ENCODE measurements around the gene BTBD17. TPM values are rescaled to one million over a fixed set of nuclear protein-coding genes. Genes with fewer than 3 reads are reported as not detected.

The BTBD17 gene
- polyA plus RNA-seq, 1 of the 3 experiments (the other 2 are of a cell fraction) = not detected

GRCh38 chr17:74408815-74409214 is 47.1 kb upstream of the BTBD17 start:
- H3K4me1 ChIP-seq (ENCODE audit: control insufficient read depth in 1 of 2, insufficient read depth in 2 of 2, low read depth in 1 of 2, low read length in 1 of 2) = peaks cover 0 to under 1% of the 10 kb centered on the region in 2 experiments; a peak in 1 of 4 replicates
- POLR2A ChIA-PET = no interaction called here

GRCh38 chr17:74408262-74408661 is 46.6 kb upstream of the BTBD17 start:
- ChIA-PET CTCF (interaction anchor here (1.0 to 2.4 kb wide), 6 partner anchors 10 to 109 kb away, joined by 3 to 11 read pairs (median 4); no protein-coding TSS in a partner anchor), POLR2A (no interaction called here)
- Histone ChIP-seq H4K20me1 (ENCODE audit: insufficient read depth) (no peaks in the 10 kb centered on the region), H3K27me3 (ENCODE audit: insufficient read depth) (no peaks in the 10 kb centered on the region), H3K9ac (no peak overlapping the region), H3K36me3 (replicated peaks in 1 of 2; ENCODE audit: control insufficient read depth in 1 of 2, insufficient read depth in 2 of 2, low read length in 1 of 2) (no peaks in the 10 kb centered on the region), H3K4me1 (ENCODE audit: control insufficient read depth in 1 of 2, insufficient read depth in 2 of 2, low read depth in 1 of 2, low read length in 1 of 2) (peaks cover 0 to 6% of the 10 kb centered on the region in 2 experiments; a peak in 1 of 4 replicates), H3K27ac (ENCODE audit: low read depth in 2 of 2, low read length in 1 of 2) (no peak overlapping the region), H3K9me2 (no peaks in the 10 kb centered on the region), H3K79me2 (ENCODE audit: insufficient read depth) (no peaks in the 10 kb centered on the region), H3K4me2 (no peak overlapping the region), H2AFZ (ENCODE audit: low read depth) (no peak overlapping the region), H3F3A (replicated peaks; ENCODE audit: insufficient read depth) (no peaks in the 10 kb centered on the region), H3K9me3 (no peaks in the 10 kb centered on the region), H3K4me3 (ENCODE audit: low read depth in 2 of 2, low read length in 1 of 2) (no peak overlapping the region)
- TF ChIP-seq SMC3 (IDR thresholded peaks at IDR 0.05; ENCODE audit: low read depth, low read length) (no peak), TEAD4 (IDR thresholded peaks at IDR 0.05; ENCODE audit: borderline replicate concordance, insufficient read depth) (no peak), JUND (IDR thresholded peaks at IDR 0.05) (no peak), GABPA (IDR thresholded peaks at IDR 0.05; ENCODE audit: low read depth) (no peak), RXRA (IDR thresholded peaks at IDR 0.05; ENCODE audit: borderline replicate concordance, low read depth) (no peak), EP300 (IDR thresholded peaks at IDR 0.05; ENCODE audit: borderline replicate concordance in 1 of 2, low read depth in 1 of 2, low read length in 1 of 2) (no peak), USF2 (IDR thresholded peaks at IDR 0.05; ENCODE audit: borderline replicate concordance, low read depth, low read length) (no peak), FOSL2 (IDR thresholded peaks at IDR 0.05; ENCODE audit: borderline replicate concordance, low read depth) (no peak), USF1 (IDR thresholded peaks at IDR 0.05; ENCODE audit: borderline replicate concordance, low read depth) (no peak), RFX5 (IDR thresholded peaks at IDR 0.05; ENCODE audit: low read length) (no peak), NFIC (IDR thresholded peaks at IDR 0.05; ENCODE audit: borderline replicate concordance) (no peak)
- TF ChIP-seq, protein P1, sequence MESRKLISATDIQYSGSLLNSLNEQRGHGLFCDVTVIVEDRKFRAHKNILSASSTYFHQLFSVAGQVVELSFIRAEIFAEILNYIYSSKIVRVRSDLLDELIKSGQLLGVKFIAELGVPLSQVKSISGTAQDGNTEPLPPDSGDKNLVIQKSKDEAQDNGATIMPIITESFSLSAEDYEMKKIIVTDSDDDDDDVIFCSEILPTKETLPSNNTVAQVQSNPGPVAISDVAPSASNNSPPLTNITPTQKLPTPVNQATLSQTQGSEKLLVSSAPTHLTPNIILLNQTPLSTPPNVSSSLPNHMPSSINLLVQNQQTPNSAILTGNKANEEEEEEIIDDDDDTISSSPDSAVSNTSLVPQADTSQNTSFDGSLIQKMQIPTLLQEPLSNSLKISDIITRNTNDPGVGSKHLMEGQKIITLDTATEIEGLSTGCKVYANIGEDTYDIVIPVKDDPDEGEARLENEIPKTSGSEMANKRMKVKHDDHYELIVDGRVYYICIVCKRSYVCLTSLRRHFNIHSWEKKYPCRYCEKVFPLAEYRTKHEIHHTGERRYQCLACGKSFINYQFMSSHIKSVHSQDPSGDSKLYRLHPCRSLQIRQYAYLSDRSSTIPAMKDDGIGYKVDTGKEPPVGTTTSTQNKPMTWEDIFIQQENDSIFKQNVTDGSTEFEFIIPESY (IDR thresholded peaks at IDR 0.05; ENCODE audit: borderline replicate concordance, low read depth) = no peak
- WGBS (ENCODE audit: low lambda C conversion rate) = 18% methylated on average over 3 of the region's 3 CpGs
- DNase-seq = no peak

More at GRCh38 chr17:74408815-74409214, 47.1 kb upstream of the BTBD17 start:
- Histone ChIP-seq H3K9me2 (no peaks in the 10 kb centered on the region), H3K27me3 (ENCODE audit: insufficient read depth) (no peaks in the 10 kb centered on the region), H3F3A (replicated peaks; ENCODE audit: insufficient read depth) (no peaks in the 10 kb centered on the region), H3K9ac (no peak overlapping the region), H2AFZ (ENCODE audit: low read depth) (no peak overlapping the region), H3K27ac (ENCODE audit: low read depth in 2 of 2, low read length in 1 of 2) (no peak overlapping the region), H3K4me2 (no peak overlapping the region), H3K9me3 (no peaks in the 10 kb centered on the region), H4K20me1 (ENCODE audit: insufficient read depth) (no peaks in the 10 kb centered on the region), H3K79me2 (ENCODE audit: insufficient read depth) (no peaks in the 10 kb centered on the region), H3K4me3 (ENCODE audit: low read depth in 2 of 2, low read length in 1 of 2) (no peak overlapping the region), H3K36me3 (replicated peaks in 1 of 2; ENCODE audit: control insufficient read depth in 1 of 2, insufficient read depth in 2 of 2, low read length in 1 of 2) (no peaks in the 10 kb centered on the region)
- no peak for DNase-seq
- CTCF ChIA-PET = interaction anchor here (1.0 to 2.4 kb wide), 3 partner anchors 29 to 49 kb away, joined by 4 to 11 read pairs (median 7); no protein-coding TSS in a partner anchor
- TF ChIP-seq RFX5 (IDR thresholded peaks at IDR 0.05; ENCODE audit: low read length) (no peak), GABPA (IDR thresholded peaks at IDR 0.05; ENCODE audit: low read depth) (no peak), SMC3 (IDR thresholded peaks at IDR 0.05; ENCODE audit: low read depth, low read length) (no peak), USF1 (IDR thresholded peaks at IDR 0.05; ENCODE audit: borderline replicate concordance, low read depth) (no peak), EP300 (IDR thresholded peaks at IDR 0.05; ENCODE audit: borderline replicate concordance in 1 of 2, low read depth in 1 of 2, low read length in 1 of 2) (no peak), TCF12 (IDR thresholded peaks at IDR 0.05) (no peak), EZH2phosphoT487 (IDR thresholded peaks at IDR 0.05; ENCODE audit: borderline replicate concordance, low read depth) (no peak)
- WGBS (ENCODE audit: low lambda C conversion rate) = 44% methylated on average over 4 of the region's 4 CpGs
